Pons (tissue), 1 donor: ENCODE results near the gene RTEL1.
"Not testable (repeated sequence)": the region's sequence is repeated elsewhere in the genome, so short reads cannot be mapped to it uniquely, and the experiment has no call there.

ENCODE experiments used
- DNase-seq: peaks from one replicate; pipeline ENCODE4 v3.0.0-alpha.2; 2016; ENCODE audit warnings: low spot score

Gene RTEL1

DNA sequence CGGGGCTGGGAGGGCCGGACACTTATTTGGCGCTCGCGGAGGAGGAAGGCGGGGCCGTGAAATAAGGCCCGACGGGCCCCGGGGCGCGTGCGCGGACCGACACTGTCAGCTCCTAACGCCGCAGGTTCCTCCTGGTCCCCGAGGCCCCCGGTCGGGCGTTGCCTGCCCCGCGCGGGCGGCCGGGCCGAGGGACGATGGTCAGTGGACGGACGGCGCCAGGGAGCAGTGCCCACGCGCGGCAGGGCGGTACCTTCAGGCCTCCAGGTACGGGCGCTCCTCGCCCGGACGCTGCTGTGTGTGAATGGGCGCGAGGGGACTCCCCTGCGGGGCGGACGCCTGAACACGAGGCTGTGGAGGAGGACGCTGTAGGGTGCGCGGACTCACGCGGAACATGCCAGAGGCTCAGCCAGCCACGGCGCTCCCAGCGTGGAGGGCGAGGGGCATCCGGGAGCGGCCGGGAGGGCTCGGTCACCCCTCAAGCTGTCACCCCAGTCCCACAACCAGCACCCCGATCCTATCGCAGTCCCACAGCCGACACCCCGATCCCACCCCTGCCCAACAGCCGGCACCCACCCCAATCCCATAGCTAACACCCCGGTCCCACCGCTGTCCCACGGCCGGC lies 30.9 kb upstream of the RTEL1 start:
- peak; percentile 89 for DNase-seq

DNA sequence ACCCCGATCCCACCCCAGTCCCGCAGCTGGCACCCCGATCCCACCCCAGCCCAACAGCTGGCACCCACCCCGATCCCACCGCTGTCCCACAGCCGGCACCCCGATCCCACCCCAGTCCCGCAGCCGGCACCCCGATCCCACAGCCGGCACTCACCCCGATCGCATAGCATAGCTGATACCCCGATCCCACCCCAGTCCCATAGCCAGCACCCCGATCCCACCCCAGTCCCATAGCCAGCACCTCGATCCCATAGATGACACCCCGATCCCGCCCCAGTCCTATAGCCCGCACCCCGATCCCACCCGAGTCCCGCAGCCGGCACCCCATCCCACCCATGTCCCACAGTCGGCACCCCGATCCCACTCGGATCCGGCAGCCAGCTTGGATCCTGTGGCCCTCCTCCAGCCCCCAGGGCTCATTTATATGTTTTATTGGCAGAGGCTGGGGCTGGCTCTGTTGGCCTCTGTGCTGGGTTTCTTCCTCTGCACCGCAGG lies 30.3 kb upstream of the RTEL1 start:
- no peak for DNase-seq

DNA sequence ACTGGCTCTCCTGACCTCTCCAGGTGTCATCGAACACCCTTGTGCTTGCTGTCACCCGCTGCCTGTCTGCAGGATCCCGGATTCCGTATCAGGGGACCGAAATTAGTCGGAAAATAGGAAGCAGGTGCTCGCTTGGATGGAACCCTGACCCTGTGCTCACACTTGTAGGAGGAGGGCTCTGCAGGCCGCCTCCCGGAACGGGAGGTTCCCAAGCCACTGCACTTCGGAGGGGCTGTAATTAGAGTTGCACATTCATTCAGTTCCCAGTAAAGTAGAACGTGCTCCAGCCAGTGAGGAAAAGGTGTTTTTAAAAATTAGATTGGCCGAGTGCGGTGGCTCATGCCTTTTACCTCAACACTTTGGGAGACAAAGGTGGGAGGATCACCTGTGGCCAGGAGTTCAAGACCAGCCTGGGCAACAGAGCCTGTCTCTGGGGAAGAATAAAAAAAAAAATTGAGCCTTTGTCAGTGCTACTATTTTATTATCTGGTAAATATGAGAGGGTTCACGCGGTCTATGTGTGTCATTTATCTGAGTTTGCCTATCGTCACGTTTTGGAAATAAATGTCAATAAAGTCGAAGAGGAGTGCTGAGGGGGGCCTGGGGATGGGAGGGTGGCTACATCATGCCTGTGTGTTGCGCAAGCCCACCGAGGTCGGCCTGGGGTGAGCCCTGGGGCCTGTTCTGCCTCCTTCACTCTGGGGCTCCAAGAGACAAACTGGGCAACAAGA lies 29.7 kb upstream of the RTEL1 start:
- peak; percentile 34 for DNase-seq

DNA sequence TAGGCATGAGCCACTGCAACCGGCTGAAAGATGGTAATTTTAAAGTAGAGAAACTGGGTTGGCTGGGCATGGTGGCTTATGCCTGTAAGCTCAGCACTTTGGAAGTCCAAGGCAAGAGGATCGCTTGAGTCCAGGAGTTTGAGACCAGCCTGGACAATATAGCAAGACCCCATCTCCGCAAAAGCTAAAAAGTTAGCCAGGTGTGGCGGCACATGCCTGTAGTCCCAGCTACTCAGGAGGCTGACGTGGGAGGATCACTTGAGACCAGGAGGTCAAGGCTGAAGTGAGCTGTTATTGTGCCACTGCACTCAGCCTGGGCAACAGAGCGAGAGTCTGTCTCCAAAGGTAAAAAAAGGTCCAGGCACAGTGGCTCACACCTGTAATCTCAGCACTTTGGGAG lies 27.2 kb upstream of the RTEL1 start:
- not testable (repeated sequence) for DNase-seq

DNA sequence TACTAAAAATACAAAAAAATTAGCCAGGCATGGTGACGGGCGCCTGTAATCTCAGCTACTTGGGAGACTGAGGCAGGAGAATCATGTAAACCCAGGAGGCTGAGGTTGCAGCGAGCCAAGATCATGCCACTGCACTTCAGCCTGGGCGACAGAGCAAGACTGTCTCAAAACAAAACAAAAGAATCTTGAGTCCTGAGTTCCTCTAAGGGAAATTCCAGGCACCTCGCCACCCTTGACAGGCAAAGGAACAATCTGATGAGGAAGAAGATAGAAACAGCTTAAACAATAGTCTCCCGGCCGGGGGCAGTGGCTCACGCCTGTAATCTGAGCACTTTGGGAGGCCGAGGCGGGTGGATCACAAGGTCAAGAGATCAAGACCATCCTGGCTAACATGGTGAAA lies 26.7 kb upstream of the RTEL1 start:
- DNase-seq, result not testable (repeated sequence)

GRCh38 chr20:63633732-63634131 lies 24.4 kb upstream of the RTEL1 start:
- DNase-seq, result no peak

DNA sequence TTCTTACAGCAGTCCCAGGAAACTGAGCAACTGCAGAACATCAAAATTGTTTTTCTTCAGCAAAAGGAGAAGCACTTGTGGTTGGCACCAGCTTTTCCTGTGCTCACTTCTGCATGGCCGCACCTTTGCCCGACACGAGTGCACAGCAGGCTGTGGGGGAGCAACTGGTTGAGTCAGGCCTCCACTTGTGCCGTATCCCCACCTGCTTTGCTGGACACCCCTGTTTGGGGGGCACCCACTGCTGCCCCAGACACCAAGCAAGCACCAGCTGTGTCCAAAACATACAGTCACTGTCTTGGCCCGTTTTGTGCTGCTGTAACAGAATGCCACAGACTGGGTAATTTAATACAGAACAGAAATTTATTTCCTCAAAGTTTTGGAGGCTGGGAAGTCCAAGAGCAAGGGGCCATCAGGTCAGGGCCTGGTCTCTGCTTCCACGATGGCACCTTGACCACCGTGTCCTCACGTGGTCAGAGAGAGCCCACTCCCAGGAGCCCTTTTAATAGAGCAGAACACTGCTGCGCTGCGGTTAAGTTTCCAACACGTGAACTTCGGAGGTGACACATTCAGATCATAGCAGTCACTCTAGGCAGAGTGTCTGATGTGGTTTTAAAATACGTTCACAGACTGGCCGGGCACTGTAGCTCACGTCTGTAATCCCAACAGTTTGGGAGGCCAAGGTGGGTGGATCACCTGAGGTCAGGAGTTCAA lies 22.5 kb upstream of the RTEL1 start:
- DNase-seq, result no peak

DNA sequence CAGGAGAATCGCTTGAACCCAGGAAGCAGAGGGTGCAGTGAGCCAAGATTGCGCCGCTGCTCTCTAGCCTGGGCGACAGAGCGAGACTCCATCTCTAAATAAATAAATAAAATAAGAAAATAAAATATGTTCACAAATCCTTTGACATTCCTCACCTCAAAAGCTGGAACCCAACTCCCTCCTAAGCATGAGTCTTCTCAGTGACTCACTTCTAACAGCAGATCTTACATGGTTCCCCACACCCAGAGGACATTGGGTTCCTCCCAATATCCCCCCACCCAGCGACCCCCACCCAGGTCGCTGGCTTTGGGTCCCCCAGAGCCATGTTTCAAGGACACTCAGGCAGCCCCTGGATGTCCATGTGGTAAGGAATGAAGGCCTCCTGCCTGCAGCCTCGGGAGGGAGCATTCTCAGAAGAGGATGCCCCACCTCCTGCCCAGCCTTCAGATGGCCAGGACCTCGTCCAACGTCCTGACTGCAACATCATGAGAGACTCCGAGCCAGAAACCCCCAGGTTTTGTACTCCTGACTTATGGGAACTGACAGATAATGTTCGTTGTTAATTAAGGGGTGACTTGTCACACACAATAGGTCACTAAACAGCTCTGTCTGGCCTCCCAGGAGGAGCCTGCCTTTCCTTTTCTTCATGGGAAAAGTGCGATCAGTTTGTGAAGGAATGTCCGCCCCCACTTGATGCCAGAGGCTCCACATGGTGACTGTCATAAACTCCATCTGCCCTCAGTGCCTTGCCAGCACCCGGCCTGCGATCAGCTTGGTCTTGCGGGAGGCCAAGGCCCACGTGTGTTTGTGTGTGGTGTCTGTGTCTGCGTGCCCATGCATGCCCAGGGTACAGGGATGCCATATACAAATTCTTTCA lies 21.1 kb upstream of the RTEL1 start:
- no peak for DNase-seq

GRCh38 chr20:63639093-63639975 lies 18.8 kb upstream of the RTEL1 start:
- no peak for DNase-seq

GRCh38 chr20:63640086-63640485 lies 18.0 kb upstream of the RTEL1 start:
- DNase-seq, result no peak

- not testable (repeated sequence) for DNase-seq
These were observed 17.4 kb upstream of the RTEL1 start for GRCh38 chr20:63640686-63641085.

DNA sequence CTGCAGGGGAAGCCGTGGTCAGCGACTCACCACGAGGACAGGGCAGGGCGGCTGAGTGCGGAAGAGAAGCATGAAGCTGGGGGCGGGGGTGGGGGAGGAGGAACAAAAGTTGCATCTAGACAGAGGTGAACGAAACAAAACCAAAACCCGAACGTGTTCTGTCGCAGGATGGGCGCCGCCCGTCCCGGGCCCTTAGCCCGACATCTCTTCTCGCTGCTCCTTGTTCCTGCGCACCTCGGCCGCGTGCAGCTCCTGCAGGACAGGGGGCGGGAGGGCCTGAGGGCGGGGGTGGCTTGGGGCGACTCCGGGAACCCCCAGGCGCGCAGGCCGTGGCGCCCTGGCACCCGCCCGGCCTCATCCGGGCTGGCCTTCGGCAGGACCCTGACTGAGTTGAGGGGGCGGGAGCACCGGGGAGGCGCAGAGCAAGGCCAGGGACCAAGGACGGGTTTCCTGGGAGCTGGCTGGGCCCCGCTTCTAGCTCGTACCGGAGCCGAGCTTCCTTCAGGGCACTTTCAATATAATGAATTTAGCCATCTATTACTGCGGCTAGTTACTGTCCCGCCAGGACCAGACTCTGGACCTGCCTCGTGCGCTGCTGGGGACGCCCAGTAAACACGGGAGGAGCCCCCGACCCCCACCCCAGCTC lies 16.8 kb upstream of the RTEL1 start:
- DNase-seq, result no peak

GRCh38 chr20:63641792-63642523 lies 16.2 kb upstream of the RTEL1 start:
- no peak for DNase-seq

GRCh38 chr20:63642527-63643247 lies 15.4 kb upstream of the RTEL1 start:
- no peak for DNase-seq

- no peak for DNase-seq
These were observed 14.6 kb upstream of the RTEL1 start for GRCh38 chr20:63643499-63643898.

DNA sequence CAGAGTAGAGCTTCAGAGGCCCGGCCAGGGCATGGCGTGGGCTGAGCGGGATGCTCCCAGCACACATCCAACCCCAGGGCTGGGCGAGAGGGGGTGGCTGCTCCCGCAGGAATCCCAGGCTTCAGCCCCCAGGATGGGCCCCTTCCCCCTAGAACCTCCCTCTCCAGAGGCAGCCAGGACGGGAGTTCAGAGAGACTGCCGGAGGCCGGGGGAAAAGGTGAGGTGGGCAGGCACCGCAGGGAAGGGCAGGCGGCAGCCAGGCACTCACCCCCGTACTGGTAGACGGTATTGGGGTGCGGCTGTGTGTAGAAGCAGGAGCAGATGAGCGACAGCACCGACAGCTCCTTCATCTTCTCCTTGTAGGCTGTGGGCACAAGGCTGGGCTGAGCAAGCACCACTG lies 14.2 kb upstream of the RTEL1 start:
- DNase-seq, result no peak

- DNase-seq, result no peak
These were observed 12.9 kb upstream of the RTEL1 start for GRCh38 chr20:63645218-63645617.

- no peak for DNase-seq
These were observed 9.9 kb upstream of the RTEL1 start for GRCh38 chr20:63648190-63648589.
